IPS-15b (cell line): ENCODE data around the gene NGEF.

Experiments used
- H3K27me3 ChIP-seq: one replicate; pipeline ENCODE4 v1.6.1; 2013; ENCODE audit warnings: low read length; ENCODE audit not compliant: control insufficient read depth, insufficient read depth
- H3K36me3 ChIP-seq: one replicate; pipeline ENCODE4 v1.6.1; 2013; ENCODE audit warnings: low read length; ENCODE audit not compliant: control insufficient read depth, insufficient read depth
- H3K4me1 ChIP-seq: one replicate; pipeline ENCODE4 v1.6.1; 2013; ENCODE audit warnings: mild to moderate bottlenecking, low read length; ENCODE audit not compliant: control insufficient read depth, insufficient read depth
- H3K4me3 ChIP-seq: one replicate; pipeline ENCODE4 v1.5.1; 2013; ENCODE audit warnings: low read depth, low read length
- H3K9ac ChIP-seq: one replicate; pipeline ENCODE4 v1.6.1; 2013; ENCODE audit warnings: low read depth, mild to moderate bottlenecking, low read length
- H3K9me3 ChIP-seq: one replicate; pipeline ENCODE4 v1.6.1; 2013; ENCODE audit warnings: mild to moderate bottlenecking, low read length; ENCODE audit not compliant: control insufficient read depth, insufficient read depth

The NGEF gene

DNA sequence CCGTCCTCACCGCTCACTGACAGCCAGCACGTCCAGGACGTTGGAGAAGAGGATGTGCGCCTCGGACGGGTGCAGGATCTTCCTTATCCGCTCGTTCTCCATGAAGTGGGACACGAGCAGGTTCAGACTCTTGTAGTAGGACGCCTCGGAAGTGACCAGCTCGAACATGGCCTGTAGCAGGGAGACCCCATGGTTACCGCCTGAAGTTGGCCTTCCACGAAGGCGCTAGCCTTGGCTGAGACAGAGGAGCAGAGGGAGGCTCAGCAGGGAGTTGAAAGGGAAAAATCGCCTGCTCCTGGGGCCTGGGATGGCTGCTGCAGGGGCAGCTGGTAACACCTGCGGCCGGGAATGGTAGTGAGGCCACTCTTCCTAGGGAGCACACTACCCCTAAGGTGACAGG is 118.3 kb downstream of the NGEF start:
- no peak overlapping the region for H3K4me3 ChIP-seq

DNA sequence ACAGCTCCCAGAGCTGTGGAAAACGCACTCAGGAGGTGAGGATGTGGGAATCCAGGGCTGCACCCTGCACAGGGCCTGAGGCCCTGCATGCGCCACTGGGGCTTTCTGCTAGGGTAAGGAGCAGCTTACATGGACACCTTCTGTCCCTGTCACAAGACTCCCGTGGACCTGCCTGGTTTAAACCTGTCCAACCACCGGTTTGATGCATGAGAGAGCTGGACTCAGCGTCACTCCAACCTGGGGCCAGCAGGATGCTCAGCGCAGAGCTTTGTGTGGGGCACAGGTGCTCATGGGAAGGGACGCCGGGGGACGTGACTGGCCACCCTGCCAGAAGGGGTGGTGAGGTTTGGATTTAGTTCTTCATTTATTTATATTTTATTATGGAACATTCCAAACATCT is 118.8 kb downstream of the NGEF start:
- no peak overlapping the region for H3K4me3 ChIP-seq
- H3K9me3 ChIP-seq: no peaks in the 10 kb centered on the region
- no peaks in the 10 kb centered on the region for H3K36me3 ChIP-seq
- no peak overlapping the region for H3K9ac ChIP-seq
- peaks cover 3% of the 10 kb centered on the region for H3K4me1 ChIP-seq
- peaks cover 2% of the 10 kb centered on the region for H3K27me3 ChIP-seq

More for the DNA sequence above, 118.3 kb downstream of the NGEF start:
- Histone ChIP-seq H3K27me3 (peaks cover 7% of the 10 kb centered on the region), H3K9me3 (no peaks in the 10 kb centered on the region), H3K4me1 (peaks cover 3% of the 10 kb centered on the region), H3K9ac (no peak overlapping the region), H3K36me3 (no peaks in the 10 kb centered on the region)

DNA sequence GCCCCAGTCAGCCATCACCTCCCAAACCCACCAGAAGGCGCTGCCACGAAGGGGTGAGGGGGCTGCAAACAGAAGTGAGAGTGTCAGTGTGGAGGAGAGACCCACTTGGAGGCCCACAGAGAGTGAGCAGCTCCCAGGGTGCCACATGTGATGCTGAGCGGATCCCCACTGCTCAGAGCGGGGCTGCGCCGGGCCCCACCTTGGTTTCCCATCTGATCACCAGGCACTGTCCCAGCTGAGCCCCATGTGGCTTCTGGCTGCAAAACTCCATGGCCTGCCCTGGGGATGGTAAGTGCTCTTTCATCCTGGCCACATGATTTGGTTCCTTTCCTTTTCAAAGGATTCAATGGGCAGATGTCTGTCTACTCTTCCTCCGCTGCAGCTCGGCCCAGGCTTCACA is 119.2 kb downstream of the NGEF start:
- no peak overlapping the region for H3K9ac ChIP-seq
- peaks cover 2% of the 10 kb centered on the region for H3K27me3 ChIP-seq
- H3K4me1 ChIP-seq: peaks cover 3% of the 10 kb centered on the region
- no peak overlapping the region for H3K4me3 ChIP-seq
- no peaks in the 10 kb centered on the region for H3K36me3 ChIP-seq
- H3K9me3 ChIP-seq: no peaks in the 10 kb centered on the region

DNA sequence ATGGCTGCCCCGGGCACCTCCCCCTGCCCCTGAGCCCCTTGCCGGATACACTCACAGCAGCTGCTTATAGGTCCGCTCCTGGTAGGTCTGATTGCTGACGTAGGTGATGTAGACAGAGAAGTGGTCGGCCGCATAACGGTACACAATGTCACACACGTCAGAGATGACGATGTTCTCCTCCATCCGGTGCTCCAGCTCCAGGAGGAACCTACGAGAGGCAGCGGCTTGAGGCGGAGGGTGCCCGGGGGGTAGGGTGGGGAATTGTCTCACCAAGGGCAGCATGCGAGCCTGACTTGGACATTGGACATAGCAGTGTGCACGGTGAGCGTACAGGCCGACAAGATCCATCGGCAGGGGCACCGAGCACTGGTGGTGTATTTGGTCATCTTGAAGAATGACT is 120.2 kb downstream of the NGEF start:
- H3K36me3 ChIP-seq: no peaks in the 10 kb centered on the region
- H3K27me3 ChIP-seq: peaks cover under 1% of the 10 kb centered on the region
- no peak overlapping the region for H3K4me3 ChIP-seq
- no peaks in the 10 kb centered on the region for H3K9me3 ChIP-seq
- peaks cover 3% of the 10 kb centered on the region for H3K4me1 ChIP-seq
- H3K9ac ChIP-seq: no peak overlapping the region

DNA sequence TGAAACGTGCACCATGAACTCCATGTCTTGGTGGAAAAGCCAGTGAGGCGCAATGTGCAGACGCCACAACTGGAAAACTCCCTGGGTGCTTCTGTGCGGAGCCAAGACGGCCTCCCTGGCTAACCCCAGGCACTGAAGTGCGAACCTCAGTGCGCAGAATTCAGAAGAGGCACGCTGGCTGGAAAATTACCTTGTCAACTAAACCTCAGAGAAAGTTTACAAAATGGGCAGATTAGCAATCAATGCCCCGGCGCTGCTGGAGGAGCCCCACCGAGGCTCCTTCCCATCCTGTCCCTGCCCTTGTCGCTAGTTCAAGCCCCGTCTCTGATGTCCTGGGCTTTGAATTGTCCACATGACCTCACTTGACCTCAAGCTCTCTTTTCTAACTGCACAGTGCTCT is 120.8 kb downstream of the NGEF start:
- Histone ChIP-seq H3K9me3 (no peaks in the 10 kb centered on the region), H3K9ac (no peak overlapping the region), H3K4me1 (peaks cover 3% of the 10 kb centered on the region), H3K36me3 (no peaks in the 10 kb centered on the region), H3K27me3 (no peaks in the 10 kb centered on the region), H3K4me3 (no peak overlapping the region)

DNA sequence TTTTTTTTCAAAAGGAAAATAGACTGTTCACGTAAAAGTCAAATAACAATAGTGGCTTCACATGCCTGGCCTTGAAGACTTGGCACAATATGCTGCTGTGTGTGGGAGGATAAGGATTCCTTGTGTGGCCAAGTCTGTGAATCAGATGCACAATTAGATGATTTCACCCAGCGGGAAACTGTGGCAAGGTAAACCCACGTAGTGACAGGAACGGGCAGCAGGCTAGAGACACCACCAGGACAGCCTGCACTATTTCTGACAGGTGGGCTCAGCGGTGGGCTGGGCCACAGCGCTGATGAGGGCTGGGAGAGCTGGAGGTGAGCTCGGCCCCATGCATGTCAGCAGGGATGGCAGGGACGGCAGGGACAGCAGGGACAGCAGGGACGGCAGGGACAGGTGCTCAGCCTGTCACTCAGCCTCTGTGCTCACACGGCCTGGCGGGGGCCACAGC is 121.4 kb downstream of the NGEF start:
- no peaks in the 10 kb centered on the region for H3K36me3 ChIP-seq
- H3K9ac ChIP-seq: no peak overlapping the region
- H3K4me1 ChIP-seq: peaks cover 3% of the 10 kb centered on the region
- H3K27me3 ChIP-seq: no peaks in the 10 kb centered on the region
- no peak overlapping the region for H3K4me3 ChIP-seq
- no peaks in the 10 kb centered on the region for H3K9me3 ChIP-seq

DNA sequence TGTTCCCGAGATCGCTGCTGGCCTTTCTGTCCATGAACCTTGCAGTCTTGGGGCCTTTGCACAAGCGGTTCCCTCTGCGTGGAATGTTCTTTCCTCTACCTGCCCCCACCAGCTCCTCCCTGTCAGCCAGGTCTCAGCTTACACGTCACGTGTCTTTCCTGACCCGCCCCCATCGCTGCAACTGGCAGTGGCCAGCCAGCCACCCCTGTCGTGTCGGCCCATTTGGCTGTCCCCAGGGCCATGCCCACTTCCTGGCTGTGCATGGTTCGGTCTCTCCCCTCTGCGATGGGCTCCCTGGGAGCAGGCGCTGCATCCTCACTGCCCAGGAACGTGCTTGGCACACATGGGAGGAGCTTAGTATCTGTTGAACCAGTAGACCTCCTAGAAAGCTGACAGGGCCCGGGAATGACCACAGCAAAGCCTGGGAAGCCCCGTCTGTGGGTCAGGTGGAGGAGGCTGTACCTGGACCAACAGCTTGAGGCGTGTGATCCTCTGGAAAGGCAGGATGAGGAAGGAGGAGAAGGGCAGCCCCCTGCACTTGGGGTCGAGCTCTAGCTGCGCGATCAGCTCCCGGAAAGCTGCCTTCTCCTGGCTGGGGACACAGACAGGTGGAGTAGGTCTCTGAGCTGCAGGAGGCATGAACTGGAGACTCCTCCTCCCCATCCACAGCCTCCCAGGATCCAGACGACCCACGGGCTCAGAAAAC is 122.0 kb downstream of the NGEF start:
- peak overlapping the region; percentile 54 for H3K9ac ChIP-seq

DNA sequence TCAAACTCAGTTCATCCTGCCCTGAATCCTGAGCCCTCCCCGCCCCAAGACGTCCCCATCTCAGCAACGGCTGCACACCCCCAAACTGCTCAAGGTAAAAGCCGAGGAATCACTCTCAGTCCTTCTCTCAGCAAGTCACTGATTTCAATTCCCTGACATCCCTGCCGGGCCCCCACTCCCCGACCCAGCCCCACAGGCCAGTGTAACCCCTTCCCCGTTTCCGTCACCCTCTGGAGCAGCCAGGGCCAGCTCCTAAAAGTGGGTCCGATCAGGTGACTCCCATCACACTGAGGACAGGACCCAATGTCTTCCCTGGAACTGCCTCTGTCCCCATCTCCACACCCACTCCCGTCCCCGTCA is 122.5 kb downstream of the NGEF start:
- peaks cover 3% of the 10 kb centered on the region for H3K4me1 ChIP-seq
- H3K9me3 ChIP-seq: no peaks in the 10 kb centered on the region
- H3K27me3 ChIP-seq: no peaks in the 10 kb centered on the region
- peaks cover 2% of the 10 kb centered on the region for H3K36me3 ChIP-seq
- no peak overlapping the region for H3K9ac ChIP-seq
- H3K4me3 ChIP-seq: peak overlapping the region; percentile 22

More for the DNA sequence above, 122.0 kb downstream of the NGEF start:
- Histone ChIP-seq H3K4me3 (peak overlapping the region; percentile 22), H3K27me3 (no peaks in the 10 kb centered on the region), H3K4me1 (peaks cover 3% of the 10 kb centered on the region), H3K9me3 (no peaks in the 10 kb centered on the region), H3K36me3 (peaks cover 2% of the 10 kb centered on the region)

DNA sequence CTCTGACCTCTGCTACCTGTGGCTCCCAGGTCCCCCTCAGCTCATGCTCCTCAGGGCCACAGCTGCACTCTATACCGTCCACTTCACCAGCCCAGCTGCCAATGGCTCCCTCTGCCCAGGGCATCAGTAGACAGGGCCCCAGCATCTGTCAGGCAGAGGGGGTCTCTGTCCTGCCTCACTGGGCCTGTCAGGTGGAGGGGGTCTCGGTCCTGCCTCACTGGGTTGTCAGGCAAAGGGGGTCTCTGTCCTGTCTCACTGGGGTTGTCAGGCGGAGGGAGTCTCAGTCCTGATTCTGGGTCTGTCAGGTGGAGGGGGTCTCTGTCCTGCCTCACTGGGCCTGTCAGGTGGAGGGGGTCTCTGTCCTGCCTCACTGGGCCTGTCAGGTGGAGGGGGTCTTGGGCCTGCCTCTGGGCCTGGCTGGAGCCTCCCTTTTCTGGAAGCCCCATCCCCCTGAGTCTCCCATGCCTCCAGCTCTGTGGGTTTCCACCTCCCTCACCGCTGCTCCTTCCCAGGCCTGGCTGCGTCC is 123.1 kb downstream of the NGEF start:
- Histone ChIP-seq H3K36me3 (peaks cover 2% of the 10 kb centered on the region), H3K9ac (no peak overlapping the region), H3K27me3 (no peaks in the 10 kb centered on the region), H3K4me1 (peaks cover 3% of the 10 kb centered on the region), H3K9me3 (no peaks in the 10 kb centered on the region), H3K4me3 (no peak overlapping the region)

DNA sequence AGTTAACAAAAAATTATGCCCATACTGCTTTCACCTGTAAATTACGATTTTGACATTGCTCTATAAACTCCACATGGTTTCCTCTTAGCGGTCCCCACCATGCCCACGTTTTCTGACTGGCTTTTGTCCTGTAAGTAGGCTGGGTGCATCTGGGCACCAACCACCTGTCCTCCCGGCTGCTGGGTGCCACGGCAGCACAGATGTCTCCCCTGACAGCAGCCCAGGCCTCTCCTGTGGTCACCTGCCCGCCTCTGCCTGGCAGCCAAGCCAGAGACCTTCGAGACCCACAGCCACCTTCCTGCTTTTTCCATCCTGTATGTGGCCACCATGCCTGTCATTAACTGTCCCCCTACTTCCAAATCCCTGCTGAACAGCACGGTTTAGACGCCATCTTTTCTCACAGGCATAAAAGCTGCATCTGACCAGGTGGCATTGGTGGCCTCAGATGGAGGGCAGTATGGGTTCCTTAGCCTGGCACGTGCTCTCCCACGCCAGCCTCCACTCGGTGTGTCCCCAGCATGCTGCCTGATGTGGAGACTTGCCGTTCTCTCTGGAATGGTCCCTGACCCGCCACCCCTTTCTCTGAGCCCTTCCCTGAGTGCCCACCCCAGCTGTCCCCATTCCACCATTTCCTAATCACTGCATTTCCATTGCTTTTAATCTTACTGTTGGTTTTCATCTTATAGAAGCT is 124.1 kb downstream of the NGEF start:
- H3K4me1 ChIP-seq: peaks cover 3% of the 10 kb centered on the region
- no peaks in the 10 kb centered on the region for H3K27me3 ChIP-seq
- no peaks in the 10 kb centered on the region for H3K9me3 ChIP-seq
- H3K36me3 ChIP-seq: peaks cover 2% of the 10 kb centered on the region
- H3K4me3 ChIP-seq: no peak overlapping the region
- H3K9ac ChIP-seq: no peak overlapping the region

DNA sequence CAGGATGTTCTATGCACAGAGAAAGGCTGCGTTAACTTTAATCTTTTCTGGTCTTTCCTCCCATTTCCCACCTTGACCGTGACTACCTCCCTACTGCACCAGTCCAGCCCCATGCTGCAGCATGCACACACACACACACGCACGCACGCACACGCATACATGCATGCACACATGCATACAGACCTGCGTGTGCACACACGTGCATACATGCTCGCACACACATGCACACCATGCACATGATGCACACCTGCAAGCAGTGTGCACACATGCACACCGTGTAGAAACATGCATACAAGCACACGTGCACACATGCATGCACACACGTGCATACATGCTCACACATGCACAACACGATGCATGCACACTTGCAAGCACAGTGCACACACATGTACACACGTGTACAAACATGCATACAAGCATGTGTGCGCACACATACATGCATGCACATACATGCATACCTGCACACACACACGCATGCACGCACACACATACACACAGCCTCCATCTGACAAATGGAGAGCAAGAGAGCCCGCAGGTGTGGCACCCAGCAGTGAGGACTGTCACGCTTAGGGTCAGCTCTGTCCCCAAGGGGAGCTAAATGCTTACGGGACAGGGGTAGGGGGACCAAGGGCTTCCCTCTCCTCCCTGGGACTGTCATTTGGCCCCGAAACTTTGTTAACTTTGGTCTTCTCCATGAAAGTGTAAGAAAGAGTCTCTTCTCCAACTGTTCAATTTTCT is 124.8 kb downstream of the NGEF start:
- Histone ChIP-seq H3K9ac (no peak overlapping the region), H3K9me3 (no peaks in the 10 kb centered on the region), H3K4me3 (no peak overlapping the region), H3K27me3 (no peaks in the 10 kb centered on the region), H3K4me1 (peaks cover 3% of the 10 kb centered on the region), H3K36me3 (peaks cover 2% of the 10 kb centered on the region)
